ENCODE results near the gene TPBGL. TPM values are rescaled to one million over a fixed set of nuclear protein-coding genes. Genes with fewer than 3 reads are reported as not detected.

TPBGL gene
- total RNA-seq (ENCODE audit: low replicate concordance) = not detected in 2 replicates

GRCh38 chr11:75240311-75241035, at the start of gene TPBGL:
Gene TPBGL (plus strand): TSS chr11:75240774. CDS start chr11:75241050, 276 bp downstream.

Other genes starting within 250 kb of the TPBGL start
- not detected in 2 replicates for gene OR2AT4, start 143.9 kb upstream of the TPBGL start, total RNA-seq (ENCODE audit: low replicate concordance)
- under 0.01 TPM in 1 of 2 replicates, not detected in the other for gene SLCO2B1, start 89.7 kb upstream of the TPBGL start, total RNA-seq (ENCODE audit: low replicate concordance)
- 7.4 and 44.6 TPM in 2 replicates for gene ARRB1, start 110.9 kb downstream of the TPBGL start, total RNA-seq (ENCODE audit: low replicate concordance)
- 3,628 and 4,146 TPM in 2 replicates for gene RPS3, start 158.7 kb downstream of the TPBGL start, total RNA-seq (ENCODE audit: low replicate concordance)
- gene KLHL35, start 192.4 kb downstream of the TPBGL start, total RNA-seq (ENCODE audit: low replicate concordance) = 3.3 and 6.6 TPM in 2 replicates